GM23338 (cell line): Measurements from ENCODE around the gene CTDNEP1. TPM values are rescaled to one million over a fixed set of nuclear protein-coding genes. Genes with fewer than 3 reads are reported as not detected.
A peak's percentile ranks its signal among the peaks of the same experiment; 100 is the strongest.

Experiments used
- EZH2 ChIP-seq: fragments of 200-600 bp; sonication (generic); IDR thresholded peaks from one replicate; pipeline ENCODE4 v1.8.0; 2017; ENCODE audit warnings: antibody characterized with exemption, mild to moderate bottlenecking, low read depth; ENCODE audit not compliant: unreplicated experiment
- EZH2phosphoT487 ChIP-seq: fragments of 200-600 bp; sonication (generic); IDR thresholded peaks from one replicate; pipeline ENCODE4 v1.8.1; 2018; ENCODE audit warnings: antibody characterized with exemption; ENCODE audit not compliant: unreplicated experiment
- JUNB ChIP-seq: IDR thresholded peaks from one replicate; pipeline ENCODE4 v1.6.1; 2016; ENCODE audit warnings: antibody characterized with exemption; ENCODE audit not compliant: unreplicated experiment
- POLR2AphosphoS5 ChIP-seq: IDR thresholded peaks from 2 replicates; pipeline ENCODE4 v1.6.1; 2016; ENCODE audit warnings: antibody characterized with exemption, low read depth
- STAT1 ChIP-seq: IDR thresholded peaks from one replicate; pipeline ENCODE4 v1.6.1; 2016; ENCODE audit warnings: antibody characterized with exemption; ENCODE audit not compliant: unreplicated experiment
- ZNF114 ChIP-seq: fragments of 250-450 bp; sonication (Bioruptor Pico); IDR thresholded peaks from 2 replicates; pipeline ENCODE4 v1.5.0; 2020; ENCODE audit warnings: mild to moderate bottlenecking, moderate library complexity
- ZNF331 ChIP-seq: fragments of 250-450 bp; sonication (Bioruptor Pico); IDR thresholded peaks from 2 replicates; pipeline ENCODE4 v1.5.0; 2020; ENCODE audit warnings: low read depth, mild to moderate bottlenecking, moderate library complexity
- polyA plus RNA-seq: library from polyadenylated mRNA; unstranded; fragments of >200 nt; fragmentation: Nextera tagmentation; extraction: Ambion mirVana; gene quantifications from 2 replicates; pipeline ENCODE4 v1.2.1, GENCODE V29; 2016
- total RNA-seq: library from RNA; depleted of rRNA; stranded (reverse); fragments of >200 nt; shearing (Covaris generic); gene quantifications from 2 replicates; pipeline ENCODE4 v1.2.3, GENCODE V29; 2014
- TF ChIP-seq, protein P1 (sequence below): fragments of 250-450 bp; sonication (Bioruptor Pico); IDR thresholded peaks from 2 replicates; pipeline ENCODE4 v1.5.0; 2020; ENCODE audit warnings: mild to moderate bottlenecking, moderate library complexity

Gene CTDNEP1
- total and polyA plus RNA-seq, 2 experiments from 2014 or later: 48.1 to 93.4 TPM

DNA sequence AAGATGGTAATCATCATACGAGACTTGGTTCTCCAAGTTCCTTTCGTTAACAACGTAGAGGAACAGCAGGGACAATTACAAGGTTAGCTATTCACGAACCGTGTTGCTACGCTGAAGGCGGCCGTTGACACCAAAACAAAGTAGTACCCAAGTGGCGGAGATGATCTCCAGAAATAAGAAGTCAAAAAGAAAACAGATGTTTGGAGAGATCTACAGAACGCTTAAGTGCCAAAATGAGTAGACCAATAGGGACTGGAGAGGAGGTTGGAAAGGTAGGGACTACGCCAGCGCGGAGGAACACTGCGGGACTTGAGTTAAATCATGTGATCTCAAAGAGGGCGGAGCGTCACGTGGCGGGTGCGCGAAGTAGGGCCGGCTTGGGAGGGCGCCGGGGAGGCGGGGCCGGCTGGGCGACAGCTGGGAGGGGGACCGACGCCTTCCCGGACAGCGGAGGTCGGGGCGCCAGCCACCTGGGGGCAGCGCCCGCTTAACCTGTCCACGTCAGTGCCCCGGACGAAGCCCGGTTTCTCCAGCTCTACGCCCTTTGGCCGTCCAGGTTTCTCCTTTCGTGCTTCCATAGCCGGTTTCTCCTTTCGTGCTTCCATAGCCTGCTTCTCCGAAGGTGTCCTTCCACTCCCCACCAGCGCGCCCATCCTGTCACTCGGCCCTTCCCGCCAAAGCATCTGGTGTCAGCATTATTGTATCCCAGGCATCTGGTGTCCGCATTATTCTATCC, 8.6 kb downstream of the CTDNEP1 start (continued):
- TF ChIP-seq EZH2phosphoT487 (no peak), ZNF114 (CRISPR knock-in tag) (no peak), EZH2 (no peak), JUNB (no peak), ZNF331 (CRISPR knock-in tag) (no peak), POLR2AphosphoS5 (peak; percentile 83), STAT1 (no peak)
- TF ChIP-seq, protein P1, sequence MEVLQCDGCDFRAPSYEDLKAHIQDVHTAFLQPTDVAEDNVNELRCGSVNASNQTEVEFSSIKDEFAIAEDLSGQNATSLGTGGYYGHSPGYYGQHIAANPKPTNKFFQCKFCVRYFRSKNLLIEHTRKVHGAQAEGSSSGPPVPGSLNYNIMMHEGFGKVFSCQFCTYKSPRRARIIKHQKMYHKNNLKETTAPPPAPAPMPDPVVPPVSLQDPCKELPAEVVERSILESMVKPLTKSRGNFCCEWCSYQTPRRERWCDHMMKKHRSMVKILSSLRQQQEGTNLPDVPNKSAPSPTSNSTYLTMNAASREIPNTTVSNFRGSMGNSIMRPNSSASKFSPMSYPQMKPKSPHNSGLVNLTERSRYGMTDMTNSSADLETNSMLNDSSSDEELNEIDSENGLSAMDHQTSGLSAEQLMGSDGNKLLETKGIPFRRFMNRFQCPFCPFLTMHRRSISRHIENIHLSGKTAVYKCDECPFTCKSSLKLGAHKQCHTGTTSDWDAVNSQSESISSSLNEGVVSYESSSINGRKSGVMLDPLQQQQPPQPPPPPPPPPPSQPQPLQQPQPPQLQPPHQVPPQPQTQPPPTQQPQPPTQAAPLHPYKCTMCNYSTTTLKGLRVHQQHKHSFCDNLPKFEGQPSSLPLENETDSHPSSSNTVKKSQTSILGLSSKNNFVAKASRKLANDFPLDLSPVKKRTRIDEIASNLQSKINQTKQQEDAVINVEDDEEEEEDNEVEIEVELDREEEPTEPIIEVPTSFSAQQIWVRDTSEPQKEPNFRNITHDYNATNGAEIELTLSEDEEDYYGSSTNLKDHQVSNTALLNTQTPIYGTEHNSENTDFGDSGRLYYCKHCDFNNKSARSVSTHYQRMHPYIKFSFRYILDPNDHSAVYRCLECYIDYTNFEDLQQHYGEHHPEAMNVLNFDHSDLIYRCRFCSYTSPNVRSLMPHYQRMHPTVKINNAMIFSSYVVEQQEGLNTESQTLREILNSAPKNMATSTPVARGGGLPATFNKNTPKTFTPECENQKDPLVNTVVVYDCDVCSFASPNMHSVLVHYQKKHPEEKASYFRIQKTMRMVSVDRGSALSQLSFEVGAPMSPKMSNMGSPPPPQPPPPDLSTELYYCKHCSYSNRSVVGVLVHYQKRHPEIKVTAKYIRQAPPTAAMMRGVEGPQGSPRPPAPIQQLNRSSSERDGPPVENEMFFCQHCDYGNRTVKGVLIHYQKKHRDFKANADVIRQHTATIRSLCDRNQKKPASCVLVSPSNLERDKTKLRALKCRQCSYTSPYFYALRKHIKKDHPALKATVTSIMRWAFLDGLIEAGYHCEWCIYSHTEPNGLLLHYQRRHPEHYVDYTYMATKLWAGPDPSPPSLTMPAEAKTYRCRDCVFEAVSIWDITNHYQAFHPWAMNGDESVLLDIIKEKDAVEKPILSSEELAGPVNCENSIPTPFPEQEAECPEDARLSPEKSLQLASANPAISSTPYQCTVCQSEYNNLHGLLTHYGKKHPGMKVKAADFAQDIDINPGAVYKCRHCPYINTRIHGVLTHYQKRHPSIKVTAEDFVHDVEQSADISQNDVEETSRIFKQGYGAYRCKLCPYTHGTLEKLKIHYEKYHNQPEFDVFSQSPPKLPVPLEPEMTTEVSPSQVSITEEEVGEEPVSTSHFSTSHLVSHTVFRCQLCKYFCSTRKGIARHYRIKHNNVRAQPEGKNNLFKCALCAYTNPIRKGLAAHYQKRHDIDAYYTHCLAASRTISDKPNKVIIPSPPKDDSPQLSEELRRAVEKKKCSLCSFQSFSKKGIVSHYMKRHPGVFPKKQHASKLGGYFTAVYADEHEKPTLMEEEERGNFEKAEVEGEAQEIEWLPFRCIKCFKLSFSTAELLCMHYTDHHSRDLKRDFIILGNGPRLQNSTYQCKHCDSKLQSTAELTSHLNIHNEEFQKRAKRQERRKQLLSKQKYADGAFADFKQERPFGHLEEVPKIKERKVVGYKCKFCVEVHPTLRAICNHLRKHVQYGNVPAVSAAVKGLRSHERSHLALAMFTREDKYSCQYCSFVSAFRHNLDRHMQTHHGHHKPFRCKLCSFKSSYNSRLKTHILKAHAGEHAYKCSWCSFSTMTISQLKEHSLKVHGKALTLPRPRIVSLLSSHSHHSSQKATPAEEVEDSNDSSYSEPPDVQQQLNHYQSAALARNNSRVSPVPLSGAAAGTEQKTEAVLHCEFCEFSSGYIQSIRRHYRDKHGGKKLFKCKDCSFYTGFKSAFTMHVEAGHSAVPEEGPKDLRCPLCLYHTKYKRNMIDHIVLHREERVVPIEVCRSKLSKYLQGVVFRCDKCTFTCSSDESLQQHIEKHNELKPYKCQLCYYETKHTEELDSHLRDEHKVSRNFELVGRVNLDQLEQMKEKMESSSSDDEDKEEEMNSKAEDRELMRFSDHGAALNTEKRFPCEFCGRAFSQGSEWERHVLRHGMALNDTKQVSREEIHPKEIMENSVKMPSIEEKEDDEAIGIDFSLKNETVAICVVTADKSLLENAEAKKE: no peak
